Hypothalamus (tissue), 51 donors: ENCODE data around the gene METRNL.
A peak's percentile ranks its signal among the peaks of the same experiment; 100 is the strongest.

Source experiments
- DNase-seq, 51 donors: peaks; one replicate each; lab custom pipeline; 2025; lab: John Stamatoyannopoulos, UW

The METRNL gene

DNA sequence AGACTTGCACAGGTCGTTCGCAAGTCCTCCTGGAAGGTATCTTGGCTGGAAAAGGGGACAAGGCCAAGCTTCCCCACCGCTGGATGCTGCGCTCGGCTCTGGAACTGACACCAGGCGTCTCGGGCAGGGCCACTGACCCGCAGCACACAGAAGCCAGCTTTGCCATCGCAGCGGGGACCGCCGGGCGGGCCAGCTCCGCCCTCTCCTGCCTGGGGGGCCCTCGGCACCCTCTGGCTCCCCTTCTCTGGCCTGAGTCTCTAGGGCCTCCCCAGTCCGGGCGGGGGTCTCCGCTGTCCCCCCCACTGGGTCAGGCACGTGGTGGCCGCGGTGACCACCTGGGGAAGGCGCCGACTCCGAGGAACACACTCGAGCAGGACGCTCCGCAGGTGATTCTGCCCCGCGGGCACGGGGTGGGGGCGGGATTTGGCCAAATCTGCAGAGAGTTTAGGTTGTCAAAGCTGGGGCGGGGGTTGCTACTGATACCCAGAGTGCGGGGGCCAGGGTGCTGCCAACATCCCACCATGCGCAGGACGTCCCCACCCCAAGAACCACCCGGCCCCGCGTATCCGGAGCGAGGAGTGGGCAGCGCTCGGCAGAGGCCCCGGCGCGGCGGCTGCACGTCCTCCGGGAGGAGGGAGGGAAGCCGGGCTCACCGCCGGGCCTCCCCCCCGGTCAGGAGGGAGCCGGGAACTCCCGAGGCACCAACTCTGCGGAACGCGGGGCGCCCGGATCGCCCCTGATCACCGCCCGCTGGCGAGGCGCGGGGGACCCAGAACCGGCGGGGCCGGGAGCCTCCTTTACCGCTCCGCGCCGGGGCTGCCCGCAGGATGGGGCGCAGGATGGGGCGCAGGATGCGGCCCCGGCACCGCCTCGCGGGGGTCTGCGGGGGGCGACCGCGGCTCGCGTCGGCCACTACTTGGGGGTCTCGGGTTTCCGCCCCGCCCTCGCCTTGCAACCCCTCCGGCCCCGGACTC is 744 bp upstream of the METRNL start:
- DNase-seq = peak in 1 of 51 donors; percentile 37

DNA sequence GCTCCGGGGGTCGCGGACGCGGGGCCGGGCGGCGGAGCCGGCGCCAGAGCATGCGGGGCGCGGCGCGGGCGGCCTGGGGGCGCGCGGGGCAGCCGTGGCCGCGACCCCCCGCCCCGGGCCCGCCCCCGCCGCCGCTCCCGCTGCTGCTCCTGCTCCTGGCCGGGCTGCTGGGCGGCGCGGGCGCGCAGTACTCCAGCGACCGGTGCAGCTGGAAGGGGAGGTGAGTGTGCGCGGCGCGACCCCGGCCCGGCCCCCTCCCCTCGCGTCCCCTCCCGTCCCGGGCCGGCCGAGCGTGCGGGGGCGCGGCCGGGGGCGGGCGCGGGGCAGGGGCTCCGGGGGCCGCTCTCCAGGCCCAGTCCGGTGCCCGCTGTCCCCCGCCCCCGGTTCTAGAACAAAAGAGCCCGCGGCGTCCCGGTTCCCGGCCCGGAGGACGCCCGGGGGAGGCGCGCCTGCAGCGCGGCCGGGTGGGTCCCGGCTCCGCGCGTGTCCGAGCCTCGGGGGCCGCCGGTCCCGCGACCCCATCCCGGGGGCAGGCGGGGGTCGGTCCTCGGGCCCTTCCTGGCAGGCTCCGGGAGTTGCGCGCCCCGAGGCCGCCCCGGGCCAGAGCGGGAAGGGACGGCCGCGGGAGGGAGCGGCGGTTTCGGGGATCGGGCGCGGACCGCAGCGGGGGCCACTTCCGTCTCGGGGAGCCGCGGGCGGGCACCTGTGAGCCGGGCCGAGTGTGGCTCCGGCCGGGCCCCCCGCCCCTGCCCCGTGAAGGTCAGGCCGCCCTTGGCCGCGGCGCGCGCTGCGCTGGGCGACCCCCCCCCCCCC is 563 bp downstream of the METRNL start:
- DNase-seq = no peak

DNA sequence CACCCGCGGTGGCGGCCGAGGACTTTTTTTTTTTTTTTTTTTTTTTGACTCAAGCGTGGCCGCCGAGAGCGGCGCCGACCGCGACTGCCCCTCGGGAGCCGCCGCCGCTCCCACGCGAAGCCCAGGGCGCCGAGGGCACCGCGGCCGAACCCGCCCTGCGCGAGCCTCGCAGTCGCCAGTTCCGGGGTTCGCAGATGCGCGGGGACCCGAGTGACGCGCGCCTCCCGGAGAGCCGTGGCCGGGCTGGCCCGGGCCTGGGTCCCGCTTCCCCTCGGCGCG is 1.1 kb downstream of the METRNL start:
- no peak for DNase-seq

DNA sequence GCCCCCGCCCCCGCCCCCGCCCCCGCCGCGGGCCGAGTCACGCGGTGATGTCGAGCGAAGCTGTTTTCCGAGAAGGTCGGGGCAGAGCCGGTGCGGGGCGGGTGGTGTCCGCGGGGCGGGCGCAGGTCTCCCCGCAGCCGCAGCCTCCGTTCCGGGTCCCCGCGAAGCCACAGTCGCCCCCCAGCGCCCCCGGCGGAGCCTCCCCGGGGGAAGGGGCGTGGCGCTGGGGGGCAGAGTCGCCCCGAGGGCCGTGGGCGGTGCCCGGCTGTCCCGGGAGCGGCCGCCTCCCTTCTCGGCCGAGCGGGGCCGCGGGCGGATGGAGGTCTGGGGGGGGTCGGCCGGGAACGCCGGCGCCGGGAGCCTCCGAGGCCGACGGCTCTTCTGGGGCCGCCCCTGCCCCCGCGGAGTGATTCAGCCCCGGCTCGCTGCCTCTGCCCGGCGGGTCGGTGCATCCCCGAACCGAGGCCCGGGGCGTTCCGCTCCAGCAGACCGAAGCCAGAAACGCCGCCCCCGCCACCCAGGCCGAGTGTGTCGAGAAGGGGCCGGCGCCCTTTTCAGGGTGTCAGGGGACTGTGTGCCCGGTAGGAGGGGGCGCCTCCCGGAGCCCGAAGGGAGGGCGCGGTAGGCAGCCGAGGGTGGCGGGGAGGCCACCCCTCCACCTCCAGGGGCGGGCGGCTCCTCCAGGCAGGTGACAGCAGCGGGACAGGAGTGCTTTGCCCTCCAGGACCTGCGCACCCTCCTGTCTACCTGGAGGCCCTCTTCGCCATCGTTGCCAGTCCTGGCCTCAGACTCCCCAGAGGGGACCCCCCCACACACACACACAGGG is 1.7 kb downstream of the METRNL start:
- DNase-seq = peak in 8 of 51 donors; percentile 15 to 48 (median 31)

DNA sequence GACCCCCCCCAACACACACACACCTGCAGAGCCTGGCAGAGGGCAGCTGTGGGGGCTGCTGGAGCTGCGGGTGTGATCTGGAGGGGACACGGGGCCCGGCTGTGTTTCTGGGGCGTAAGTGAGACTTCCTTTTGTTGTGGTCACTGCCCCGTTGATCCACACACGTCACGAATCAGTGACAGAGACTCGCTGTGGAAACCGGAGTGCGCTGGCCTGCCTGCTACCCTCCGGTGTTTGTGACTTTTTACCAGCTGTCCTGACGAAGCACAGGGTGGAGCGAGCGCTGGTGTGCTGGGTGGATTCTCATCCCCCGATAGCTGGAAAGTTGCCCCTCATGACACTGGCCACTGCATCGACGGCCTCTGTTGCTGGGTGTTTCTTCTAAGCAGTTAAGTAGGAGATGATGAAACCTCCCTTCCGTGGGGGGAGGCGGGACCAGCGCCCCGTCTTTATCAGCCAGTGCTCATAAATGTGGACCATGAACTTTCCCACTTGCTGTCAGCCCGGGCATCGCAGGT is 2.3 kb downstream of the METRNL start:
- no peak for DNase-seq

DNA sequence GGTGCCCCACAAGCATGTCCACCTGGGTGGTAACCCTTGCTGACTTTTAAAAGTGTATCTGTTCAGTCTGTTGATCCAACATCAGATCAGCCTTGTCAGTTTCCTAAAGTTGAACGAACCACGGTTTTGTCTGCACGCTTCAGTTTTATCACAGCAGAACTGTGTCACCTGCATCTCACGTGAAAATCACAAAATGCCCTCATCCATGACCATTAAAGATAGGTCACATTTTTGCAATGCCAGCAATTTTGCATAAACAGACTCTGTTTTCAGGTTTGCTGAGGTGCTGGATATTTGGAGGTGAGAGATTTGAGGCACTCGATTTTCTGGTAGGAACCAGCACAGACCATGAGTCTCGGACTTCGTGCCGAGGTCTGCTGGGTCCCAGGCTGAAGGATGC is 3.0 kb downstream of the METRNL start:
- no peak for DNase-seq

DNA sequence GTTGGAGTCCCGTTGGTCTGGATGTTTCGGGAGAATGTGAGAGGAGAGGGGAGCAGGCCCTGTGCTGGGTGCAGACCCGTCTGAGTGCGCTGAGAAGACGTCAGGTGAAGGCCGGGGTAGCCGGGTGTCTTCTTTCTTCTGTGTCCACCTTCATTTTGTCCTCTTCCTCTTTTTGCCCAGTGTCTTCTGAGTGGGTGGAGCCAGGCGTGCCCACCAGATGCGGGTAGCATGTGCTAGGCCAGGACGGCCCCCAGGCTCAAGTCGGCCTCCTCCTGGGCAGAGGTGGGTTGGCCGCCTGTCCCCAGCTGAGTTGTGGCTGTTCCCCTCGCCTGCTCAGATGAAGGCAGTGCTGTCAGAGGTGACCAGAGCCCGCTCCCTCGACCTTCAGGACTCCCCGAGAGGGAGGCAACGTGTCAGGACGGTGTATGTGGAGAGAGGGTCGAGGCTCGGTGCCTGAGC is 3.5 kb downstream of the METRNL start:
- DNase-seq = no peak

DNA sequence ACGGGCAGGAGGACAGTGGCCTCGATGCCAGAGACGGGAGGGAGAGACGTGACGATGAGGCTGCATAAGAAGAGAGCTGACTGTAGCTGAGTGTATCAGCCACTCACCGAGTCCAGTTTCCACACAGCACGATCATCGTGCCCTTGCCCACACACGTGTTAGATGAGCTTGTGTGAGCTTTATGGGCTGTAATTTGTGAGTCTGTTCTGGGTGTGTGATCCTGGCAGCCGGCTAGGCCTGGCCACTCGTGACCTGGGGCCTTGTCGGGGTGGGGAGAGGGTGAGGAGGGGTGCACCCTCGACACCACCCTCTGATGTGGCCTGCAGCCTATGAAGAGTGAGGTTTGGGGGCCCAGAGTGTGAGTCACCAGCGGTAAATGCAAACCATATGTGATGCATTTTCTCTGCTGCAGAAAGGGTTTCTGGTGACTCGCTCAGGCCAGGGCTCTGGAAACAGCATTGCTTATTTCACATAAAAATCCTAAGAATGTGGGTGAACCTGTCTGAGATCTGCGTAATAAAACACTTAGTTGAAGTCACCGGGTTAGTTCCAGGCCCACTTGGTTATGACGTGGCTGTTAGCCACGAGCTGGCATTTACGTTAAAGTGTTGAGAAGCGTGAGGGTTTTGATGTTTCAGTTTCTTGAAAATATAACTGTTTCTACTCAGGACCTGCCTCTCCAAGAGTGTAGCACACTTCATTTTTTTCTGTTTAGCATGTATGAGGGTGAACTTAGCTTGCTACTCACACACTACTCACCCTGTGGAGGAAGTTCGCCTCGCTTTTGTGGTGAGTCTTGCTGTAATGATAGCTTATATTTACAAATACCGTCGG is 4.2 kb downstream of the METRNL start:
- DNase-seq = peak in 1 of 51 donors; percentile 17

DNA sequence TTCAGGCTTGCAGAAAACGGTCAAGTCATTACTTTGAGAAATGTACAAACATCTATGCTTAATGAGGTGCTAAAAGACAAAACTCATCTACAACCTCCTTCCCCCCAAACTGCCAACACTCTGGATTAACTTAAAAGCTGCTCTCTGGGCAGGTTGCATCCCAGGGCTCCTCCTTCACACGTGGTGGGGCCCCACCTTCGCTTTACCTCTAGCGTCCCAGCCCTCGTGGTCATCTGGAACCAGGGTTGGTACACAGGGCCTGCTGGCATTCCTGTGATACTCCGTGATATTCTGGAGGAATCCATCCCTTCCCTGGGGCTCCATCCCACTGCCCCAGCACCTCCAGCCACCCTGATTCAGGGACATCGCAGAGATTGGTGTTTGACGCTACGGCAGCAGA is 4.8 kb downstream of the METRNL start:
- no peak for DNase-seq

DNA sequence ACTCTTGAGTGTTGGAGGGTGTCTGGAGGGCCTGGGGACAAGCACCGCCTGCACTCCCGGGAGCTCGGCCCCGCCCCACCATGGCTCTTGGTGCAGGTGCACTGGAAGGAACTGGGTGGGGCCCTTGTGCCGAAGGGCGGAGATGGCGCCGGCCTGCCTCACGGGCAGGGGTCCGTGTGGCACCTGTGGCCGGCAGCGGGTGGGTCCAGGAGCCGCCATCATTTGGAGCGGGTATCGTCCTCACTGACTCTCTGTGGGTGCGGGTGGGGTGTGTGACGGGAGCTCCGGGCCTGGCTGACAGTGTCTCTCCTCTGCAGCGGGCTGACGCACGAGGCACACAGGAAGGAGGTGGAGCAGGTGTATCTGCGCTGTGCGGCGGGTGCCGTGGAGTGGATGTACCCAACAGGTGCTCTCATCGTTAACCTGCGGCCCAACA is 5.2 kb downstream of the METRNL start:
- no peak for DNase-seq

DNA sequence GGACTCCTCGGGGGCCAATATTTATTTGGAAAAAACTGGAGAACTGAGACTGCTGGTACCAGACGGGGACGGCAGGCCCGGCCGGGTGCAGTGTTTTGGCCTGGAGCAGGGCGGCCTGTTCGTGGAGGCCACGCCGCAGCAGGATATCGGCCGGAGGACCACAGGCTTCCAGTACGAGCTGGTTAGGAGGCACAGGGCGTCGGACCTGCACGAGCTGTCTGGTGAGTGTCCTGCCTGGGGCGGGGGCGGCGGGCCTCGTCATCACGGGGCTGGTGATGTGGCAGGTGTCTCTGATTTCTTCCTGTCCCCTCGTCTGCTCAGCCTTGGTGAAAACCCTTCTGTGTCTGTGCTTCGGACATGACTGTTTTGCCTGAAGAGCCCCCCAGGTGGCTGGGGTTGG is 5.7 kb downstream of the METRNL start:
- DNase-seq = no peak

DNA sequence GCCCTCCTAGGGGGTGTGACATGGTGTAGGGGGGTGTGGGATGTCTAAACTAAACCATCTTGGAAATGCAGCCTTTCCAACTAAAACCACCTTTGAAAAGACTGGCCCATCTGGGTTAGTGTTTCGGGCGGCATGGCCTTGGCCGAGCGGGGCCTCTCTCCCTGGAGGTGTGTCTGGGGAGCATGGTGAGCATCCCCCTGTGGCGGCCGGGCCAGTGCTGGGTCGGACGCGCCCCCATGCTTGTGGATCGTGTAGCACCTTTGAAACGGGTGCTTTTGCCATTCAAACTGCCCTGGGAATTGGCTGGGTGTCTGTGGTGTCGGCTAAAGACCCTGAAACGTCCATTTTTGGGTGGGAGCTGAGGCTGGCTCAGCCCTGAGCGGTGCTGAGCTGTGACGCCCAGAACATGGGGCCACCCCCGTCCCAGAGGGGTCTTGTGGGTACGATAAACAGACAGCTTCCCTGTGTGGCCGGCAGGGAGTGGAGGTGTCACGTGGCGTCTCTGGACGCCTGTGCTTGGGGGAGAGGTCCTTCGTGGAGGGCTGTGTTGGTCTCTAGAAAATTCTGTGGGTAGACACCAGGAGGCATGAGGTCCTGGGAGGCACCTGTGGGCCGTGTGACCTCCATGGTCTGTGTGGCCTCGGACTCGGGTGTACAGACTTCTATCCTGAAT is 6.3 kb downstream of the METRNL start:
- DNase-seq = no peak

DNA sequence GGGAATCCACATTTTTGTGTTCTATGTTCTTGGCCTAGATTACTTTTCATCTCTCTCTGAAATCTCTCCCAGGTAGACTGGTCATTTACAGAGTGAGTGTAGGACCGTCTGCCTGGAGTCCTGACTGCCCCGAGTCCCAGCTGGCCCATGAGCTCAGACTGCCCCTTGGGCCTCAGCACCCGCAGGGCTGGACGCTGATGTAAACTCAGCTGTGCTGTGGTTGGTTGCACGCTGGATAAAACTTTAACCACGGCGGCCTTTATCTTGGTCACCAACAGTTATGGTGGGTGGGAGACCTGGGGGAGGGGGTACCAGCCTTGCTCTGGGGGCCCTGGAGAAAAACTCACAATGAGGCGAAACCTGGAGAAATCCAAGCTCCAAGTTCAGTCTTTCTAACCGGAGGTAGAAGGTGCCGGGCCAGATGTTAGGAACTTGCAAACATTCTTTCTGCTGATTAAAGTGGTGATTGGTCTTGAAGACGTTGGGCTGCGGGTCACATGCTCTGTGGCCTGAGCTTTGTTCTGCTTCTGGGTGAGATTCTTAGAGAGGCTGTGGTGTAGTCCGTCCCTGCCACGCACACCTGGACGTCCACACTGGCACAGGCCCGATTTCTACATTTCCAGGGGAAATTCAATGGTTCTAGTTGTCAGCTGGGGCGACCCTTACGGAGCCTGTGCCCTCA is 6.9 kb downstream of the METRNL start:
- DNase-seq = no peak

DNA sequence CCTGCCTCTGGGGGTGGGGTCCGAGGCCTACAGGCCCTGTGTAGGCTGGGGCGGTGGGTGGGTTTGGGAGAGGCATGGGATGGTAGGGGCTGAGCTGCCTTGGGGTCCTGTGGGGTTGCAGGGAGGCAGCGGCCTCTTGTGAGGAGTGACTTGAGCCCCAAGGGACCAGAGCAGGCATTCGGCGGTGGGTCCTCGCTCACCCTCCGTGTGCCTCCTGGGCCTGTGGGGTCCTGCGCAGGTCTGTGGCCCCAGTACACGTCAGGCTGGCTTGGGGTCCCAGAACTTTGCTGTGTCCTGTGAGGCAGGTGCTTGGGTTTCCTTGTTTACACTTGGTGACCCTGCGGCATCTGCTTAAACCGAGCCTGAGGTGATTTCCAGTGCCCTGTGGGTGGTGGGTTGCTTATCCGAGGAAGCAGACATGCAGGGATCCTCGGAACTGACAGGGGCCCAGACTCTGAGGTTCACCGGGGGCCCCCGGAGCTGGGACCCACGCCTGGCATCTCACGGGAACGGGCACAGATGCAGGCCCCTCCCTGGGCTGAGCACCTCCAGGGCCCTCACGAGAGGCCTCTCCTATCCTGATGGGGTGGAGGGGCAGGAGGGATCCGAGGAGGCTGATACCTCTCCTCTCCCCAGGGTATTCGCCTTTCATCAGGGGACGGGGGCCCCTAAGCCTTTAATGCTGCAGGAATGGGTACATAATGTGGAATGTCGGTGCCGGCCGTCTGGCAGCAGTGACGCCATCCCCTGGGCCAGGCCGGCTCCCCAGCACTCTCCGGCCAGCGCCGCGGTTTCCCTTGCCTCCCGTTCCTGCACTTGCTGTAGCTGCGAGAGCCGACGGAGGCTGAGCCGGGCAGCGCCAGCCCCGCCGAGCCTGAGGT is 7.7 kb downstream of the METRNL start:
- no peak for DNase-seq

DNA sequence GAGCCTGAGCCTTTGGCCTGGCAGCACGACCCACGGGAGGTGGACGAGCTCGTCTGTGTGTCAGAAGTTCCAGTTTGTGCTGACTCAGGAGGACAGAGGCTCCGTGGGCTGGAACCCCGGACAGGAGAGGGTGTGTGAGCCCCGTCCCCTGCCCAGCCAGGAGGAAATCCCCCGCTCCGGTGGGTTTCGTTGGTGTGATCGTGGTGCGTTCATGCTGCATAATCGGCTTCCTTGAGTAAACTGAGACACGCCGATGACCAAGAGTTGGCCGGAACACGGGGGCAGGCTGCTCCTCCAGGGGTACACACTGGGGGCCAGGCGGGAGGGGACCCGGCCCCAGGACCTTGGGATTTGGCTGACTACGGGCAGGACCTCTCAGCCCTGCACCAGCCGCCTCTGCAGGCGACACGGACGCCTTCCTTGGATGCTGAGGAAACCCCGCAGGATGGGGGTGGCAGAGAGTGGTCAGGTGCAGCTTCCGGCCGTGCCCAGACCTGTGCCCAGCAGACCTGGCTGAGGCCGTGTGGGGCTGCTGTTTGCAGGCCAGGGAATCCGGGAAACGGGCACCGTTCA is 8.5 kb downstream of the METRNL start:
- DNase-seq = no peak

DNA sequence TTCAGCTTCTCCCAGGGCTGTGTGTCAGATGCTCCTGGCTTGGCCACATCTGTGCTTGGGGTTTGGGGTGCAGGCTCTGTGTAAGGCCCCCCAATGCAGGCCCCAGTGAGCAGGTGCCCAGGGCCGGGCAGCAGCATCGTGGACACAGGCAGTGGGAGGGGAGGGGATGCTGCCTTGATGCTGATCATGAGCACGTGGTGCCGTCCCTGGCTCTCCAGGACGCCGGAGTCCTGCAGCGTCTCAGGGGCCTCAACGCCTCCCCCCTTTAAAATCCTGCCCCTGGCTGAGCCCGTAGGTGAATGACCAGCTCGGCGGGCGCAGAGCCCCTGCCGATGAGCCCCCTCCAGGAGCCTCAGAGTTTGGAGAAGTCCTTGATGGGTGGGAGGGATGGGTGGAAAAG is 9.0 kb downstream of the METRNL start:
- DNase-seq = no peak

DNA sequence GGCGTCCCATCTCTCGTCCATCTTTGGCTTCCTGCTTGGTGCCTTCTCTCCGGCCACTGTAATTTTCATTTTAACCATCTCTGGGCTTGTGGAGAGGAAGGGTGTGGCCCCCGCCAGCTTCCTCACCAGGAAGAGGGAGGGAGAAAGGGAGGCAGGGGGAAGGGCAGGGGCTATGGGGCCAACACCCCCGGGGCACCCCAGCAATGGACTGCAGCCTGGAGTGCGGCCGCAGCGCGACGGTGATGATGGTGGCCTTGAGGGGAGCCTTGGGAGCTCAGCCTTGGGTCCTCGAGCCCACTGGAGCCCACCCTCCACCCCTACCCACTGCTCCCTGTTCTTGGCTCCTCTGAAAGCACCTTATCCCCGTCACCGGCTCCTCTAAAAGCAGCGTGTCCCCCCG is 9.5 kb downstream of the METRNL start:
- no peak for DNase-seq
